ENCODE results near the gene CD69. TPM values are rescaled to one million over a fixed set of nuclear protein-coding genes. Genes with fewer than 3 reads are reported as not detected.

Gene CD69
- 1 to 10 TPM; 2.7 to 7.8 (median 3.6) TPM for total RNA-seq
- polyA plus RNA-seq, result 10 to 100 TPM in 1 of 3 donors, 1 to 10 TPM in 2; 2.3 to 31.4 (median 3.0) TPM

GRCh38 chr12:9760699-9761418, at the start of gene CD69:
Gene CD69, minus strand, starts transcription at chr12:9760901. Its CDS starts 81 bp downstream, at chr12:9760820.
- intact Hi-C loops (cut with DNase I), result no loop called here
- Histone ChIP-seq H3K4me3 (peak within 1 kb of the TSS in 1 of 4 donors; percentile 5), H3K9me3 (no peaks in the 10 kb centered on the region), H3K36me3 (no peaks in the 10 kb centered on the region), H3K27ac (peak within 1 kb of the TSS in 1 of 4 donors; percentile 16), H3K4me1 (no peaks in the 10 kb centered on the region), H3K27me3 (no peaks in the 10 kb centered on the region)
- WGBS, 2 donors, result 36 to 65% methylated on average over 6 of the region's 6 CpGs
- DNase-seq, result no peak
- TF ChIP-seq EP300 (IDR thresholded peaks at IDR 0.05) (no peak), CTCF (IDR thresholded peaks at IDR 0.05) (no peak), POLR2AphosphoS5 (IDR thresholded peaks at IDR 0.05) (peak in 3 of 4 donors; percentile 23 to 51 (median 28)), POLR2A (IDR thresholded peaks at IDR 0.05) (peak in 1 of 2 donors; percentile 13)

DNA sequence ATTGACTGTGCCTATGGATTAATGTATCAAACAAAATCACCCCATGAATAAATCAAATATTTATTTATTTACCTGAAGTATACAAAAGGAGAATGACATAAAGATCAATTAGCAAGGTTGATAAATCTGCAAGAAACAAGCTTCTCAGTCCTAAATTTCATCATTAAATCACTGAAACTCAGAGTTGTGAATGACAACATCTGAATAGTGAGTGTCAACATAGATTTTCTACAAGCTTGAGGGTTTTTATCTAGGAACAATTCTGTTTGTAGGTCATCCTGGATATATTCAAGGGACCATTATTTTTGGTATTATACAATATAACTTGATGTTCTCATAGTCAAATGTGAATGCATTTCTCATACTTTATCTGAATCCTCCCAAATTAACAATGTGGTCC, 49.2 kb upstream of the CD69 start:
- no peak for TF ChIP-seq EP300 (IDR thresholded peaks at IDR 0.05)
- no peak for TF ChIP-seq CTCF (IDR thresholded peaks at IDR 0.05)
- TF ChIP-seq POLR2A (IDR thresholded peaks at IDR 0.05), result no peak
- intact Hi-C loops (cut with DNase I), result loop anchor here (10.0 kb wide), 1 partner anchor 115 kb away; no protein-coding TSS in a partner anchor

DNA sequence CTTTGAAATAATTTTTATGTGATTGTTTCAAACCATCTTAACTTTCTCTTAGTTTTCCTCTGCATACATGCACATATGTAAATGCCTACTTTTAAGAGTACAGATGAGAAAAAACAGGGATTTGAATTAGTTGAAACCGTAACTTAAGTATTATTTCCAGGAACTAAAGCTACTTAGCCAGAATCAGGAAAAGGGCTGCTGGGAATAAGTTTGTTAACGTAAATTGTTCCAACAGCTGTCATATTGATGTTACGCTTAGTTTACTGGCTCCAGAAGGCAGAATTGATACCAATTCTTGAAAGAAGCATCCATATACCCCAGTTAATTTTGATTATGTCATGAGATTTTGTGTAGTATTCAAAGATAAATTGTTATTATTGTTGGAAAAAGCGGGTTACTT, 48.6 kb upstream of the CD69 start:
- Histone ChIP-seq H3K27me3 (no peaks in the 10 kb centered on the region), H3K4me3 (no peak overlapping the region), H3K4me1 (no peaks in the 10 kb centered on the region), H3K36me3 (no peaks in the 10 kb centered on the region), H3K27ac (no peak overlapping the region), H3K9me3 (no peaks in the 10 kb centered on the region)
- TF ChIP-seq EP300 (IDR thresholded peaks at IDR 0.05), result no peak
- intact Hi-C loops (cut with DNase I), result no loop called here
- no peak for DNase-seq
- WGBS, 2 donors, result 70 to 79% methylated on average over 4 of the region's 4 CpGs

More for the DNA sequence above, 49.2 kb upstream of the CD69 start:
- Histone ChIP-seq H3K36me3 (no peaks in the 10 kb centered on the region), H3K4me1 (no peaks in the 10 kb centered on the region), H3K27ac (no peak overlapping the region), H3K4me3 (no peak overlapping the region), H3K9me3 (no peaks in the 10 kb centered on the region), H3K27me3 (no peaks in the 10 kb centered on the region)
- no peak for DNase-seq

GRCh38 chr12:9808504-9808903, 47.8 kb upstream of the CD69 start:
- Histone ChIP-seq H3K27me3 (no peaks in the 10 kb centered on the region), H3K27ac (no peak overlapping the region), H3K4me3 (no peak overlapping the region), H3K9me3 (no peaks in the 10 kb centered on the region), H3K4me1 (no peaks in the 10 kb centered on the region), H3K36me3 (no peaks in the 10 kb centered on the region)
- no peak for DNase-seq
- TF ChIP-seq POLR2A (IDR thresholded peaks at IDR 0.05) (no peak), EP300 (IDR thresholded peaks at IDR 0.05) (no peak), CTCF (IDR thresholded peaks at IDR 0.05) (no peak), POLR2AphosphoS5 (IDR thresholded peaks at IDR 0.05) (no peak)
- intact Hi-C loops (cut with DNase I), result no loop called here
- 60 to 74% methylated on average over 3 of the region's 3 CpGs for WGBS, 2 donors

DNA sequence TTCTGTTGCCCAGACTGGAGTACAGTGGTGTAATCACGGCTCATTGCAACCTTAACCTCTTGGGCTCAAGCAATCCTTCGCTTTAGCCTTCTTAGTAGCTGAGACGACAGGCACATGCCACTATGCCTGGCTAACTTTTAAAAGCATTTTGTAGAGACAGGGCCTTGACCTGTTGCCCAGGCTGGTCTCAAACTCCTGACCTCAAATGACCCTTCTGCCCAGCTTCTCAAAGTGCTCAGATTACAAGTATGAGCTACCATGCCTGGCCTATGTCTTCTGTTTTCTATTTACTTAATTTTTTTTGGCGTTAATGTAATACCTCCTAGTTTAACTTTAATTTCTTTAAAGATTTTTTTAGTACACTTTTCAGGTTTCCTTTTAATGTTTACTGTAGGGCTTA, 46.0 kb upstream of the CD69 start:
- H3K36me3 ChIP-seq, result no peaks in the 10 kb centered on the region
- TF ChIP-seq EP300 (IDR thresholded peaks at IDR 0.05), result no peak
- no peak for TF ChIP-seq POLR2A (IDR thresholded peaks at IDR 0.05)
- no peak for TF ChIP-seq POLR2AphosphoS5 (IDR thresholded peaks at IDR 0.05)
- TF ChIP-seq CTCF (IDR thresholded peaks at IDR 0.05), result no peak
- H3K4me3 ChIP-seq, result no peak overlapping the region
- H3K9me3 ChIP-seq, result no peaks in the 10 kb centered on the region
- no peaks in the 10 kb centered on the region for H3K27me3 ChIP-seq
- intact Hi-C loops (cut with DNase I), result no loop called here
- H3K27ac ChIP-seq, result no peak overlapping the region
- DNase-seq, result no peak
- H3K4me1 ChIP-seq, result no peaks in the 10 kb centered on the region
- WGBS, 2 donors, result 84 to 85% methylated on average over 4 of the region's 4 CpGs

Measured in sigmoid colon (tissue), 7 donors.